Small intestine (tissue), 7 donors: ENCODE data around the gene NR2F1-AS1. TPM values are rescaled to one million over a fixed set of nuclear protein-coding genes. Genes with fewer than 3 reads are reported as not detected.
"Not testable (repeated sequence)": the region's sequence is repeated elsewhere in the genome, so short reads cannot be mapped to it uniquely, and the experiment has no call there.

Experiments used
- DNase-seq, 2 donors: peaks; one replicate each; pipeline versions ENCODE4 v3.0.0 to v3.0.0-alpha.2; 2013
- FAIRE-seq: peaks from 2 replicates; lab custom pipeline; 2012; peaks lifted over from hg19 to GRCh38; lab: Jason Lieb, UNC
- H3K27ac ChIP-seq, 3 donors: one replicate each; pipeline ENCODE4 v1.5.1; 2013; ENCODE audit warnings: low read length in 2 of 3, mild to moderate bottlenecking in 2 of 3, control low read depth in 1 of 3, inconsistent platforms in 1 of 3, low read depth in 1 of 3, moderate library complexity in 1 of 3
- H3K27me3 ChIP-seq, 3 donors: one replicate each; pipeline ENCODE4 v1.6.1; 2013; ENCODE audit warnings: low read length in 3 of 3, inconsistent platforms in 1 of 3; ENCODE audit not compliant: control insufficient read depth in 3 of 3, insufficient read depth in 3 of 3
- H3K36me3 ChIP-seq, 3 donors: one replicate each; pipeline ENCODE4 v1.6.1; 2013; ENCODE audit warnings: low read length in 3 of 3, inconsistent platforms in 1 of 3, low read depth in 1 of 3, mild to moderate bottlenecking in 1 of 3, moderate library complexity in 1 of 3; ENCODE audit not compliant: control insufficient read depth in 3 of 3, insufficient read depth in 2 of 3
- H3K4me1 ChIP-seq, 3 donors: one replicate each; pipeline ENCODE4 v1.6.1; 2013; ENCODE audit warnings: low read length in 2 of 3, inconsistent platforms in 1 of 3, low read depth in 1 of 3, mild to moderate bottlenecking in 1 of 3, moderate library complexity in 1 of 3; ENCODE audit not compliant: control insufficient read depth in 3 of 3, insufficient read depth in 2 of 3
- H3K4me3 ChIP-seq, 3 donors: one replicate each; pipeline ENCODE4 v1.5.1; 2013; ENCODE audit warnings: low read length in 3 of 3, control low read depth in 1 of 3, inconsistent platforms in 1 of 3, low read depth in 1 of 3, mild to moderate bottlenecking in 1 of 3, moderate library complexity in 1 of 3
- H3K9me3 ChIP-seq, 2 donors: one replicate each; pipeline ENCODE4 v1.6.1; 2013; ENCODE audit warnings: low read depth in 1 of 2, low read length in 1 of 2; ENCODE audit not compliant: control insufficient read depth in 2 of 2, insufficient read depth in 1 of 2
- WGBS, 3 donors: extraction: QIAGEN DNeasy Blood & Tissue Kit; methylation state at CpG; one replicate each; pipeline ENCODE4 v1.1.7; 2013; 5-methylcytosine and 5-hydroxymethylcytosine counted together
- polyA plus RNA-seq, 4 donors: library from polyadenylated mRNA; stranded (reverse) in 3 of 4; unstranded in 1 of 4; fragments of 200-250 nt in 3 of 4; fragments of 120-200 nt in 1 of 4; gene quantifications; one replicate each; pipeline versions ENCODE4 v1.2.1 to v1.2.3, GENCODE V29; 2013
- donor health status: healthy with polysubstance abuse.
- donor health status: control.
- donor health status: control.
- donor health status: Bipolar disorder and iron deficiency.
- donor health status: healthy.

Gene NR2F1-AS1
- polyA plus RNA-seq, 4 donors, result 0.89 to 7.0 (median 4.0) TPM

DNA sequence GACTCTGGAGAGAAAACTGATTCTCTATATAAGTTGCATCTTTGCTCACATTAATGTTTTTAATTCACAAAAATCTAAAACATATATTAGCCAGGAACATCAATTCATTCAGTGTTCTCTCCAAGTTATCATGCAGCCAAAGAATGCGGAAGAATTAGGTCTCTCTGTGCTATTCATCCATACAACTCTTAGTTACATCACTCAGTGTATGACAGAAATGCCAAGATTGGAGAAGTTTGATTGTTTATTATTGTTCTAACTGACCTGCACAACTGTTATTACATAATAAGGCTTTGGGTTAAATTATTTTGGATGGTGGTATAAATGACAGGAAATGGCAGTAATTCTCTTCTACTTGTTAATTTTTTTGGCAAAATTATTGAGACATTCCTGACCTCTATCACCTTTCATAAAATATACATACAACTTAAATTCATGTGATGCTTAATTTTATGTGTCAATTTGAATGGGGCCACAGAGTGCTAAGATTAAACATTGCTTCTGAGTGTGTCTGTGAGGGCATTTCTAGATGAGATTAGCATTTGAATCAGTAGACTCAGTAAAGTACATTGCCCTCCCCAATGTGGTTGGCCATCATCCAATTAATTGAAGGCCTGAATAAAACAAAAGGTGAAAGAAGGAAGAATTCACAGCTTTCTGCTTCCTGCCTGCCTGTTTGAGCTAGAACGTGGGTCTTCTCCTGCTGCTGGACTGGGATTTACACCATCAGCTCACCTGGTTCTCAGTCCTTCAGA lies 70.2 kb downstream of the NR2F1-AS1 start:
- no peak for DNase-seq
- Histone ChIP-seq H3K4me1 (no peaks in the 10 kb centered on the region), H3K9me3 (no peaks in the 10 kb centered on the region), H3K4me3 (no peak overlapping the region), H3K36me3 (no peaks in the 10 kb centered on the region), H3K27ac (no peak overlapping the region), H3K27me3 (no peaks in the 10 kb centered on the region)
- 57 to 68% (median 63%) methylated on average over 2 of the region's 2 CpGs for WGBS, 3 donors
- no peak for FAIRE-seq

DNA sequence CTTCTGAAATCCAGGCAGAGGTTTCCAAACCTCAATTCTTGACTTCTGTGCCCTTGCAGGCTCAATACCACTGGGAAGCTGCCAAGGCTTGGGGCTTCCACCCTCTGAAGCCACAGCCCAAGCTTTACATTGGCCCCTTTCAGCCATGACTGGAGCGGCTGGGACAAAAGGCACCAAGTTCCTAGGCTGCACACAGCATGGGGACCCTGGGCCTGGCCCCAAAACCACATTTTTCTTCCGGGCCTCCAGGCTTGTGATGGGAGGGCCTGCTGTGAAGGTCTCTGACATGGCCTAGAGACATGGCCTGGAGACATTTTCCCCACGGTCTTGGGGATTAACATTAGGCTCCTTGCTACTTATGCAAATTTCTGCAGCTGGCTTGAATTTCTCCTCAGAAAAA lies 75.5 kb downstream of the NR2F1-AS1 start:
- H3K4me1 ChIP-seq, H3K4me3 ChIP-seq, H3K36me3 ChIP-seq, FAIRE-seq, H3K9me3 ChIP-seq, H3K27ac ChIP-seq, H3K27me3 ChIP-seq, DNase-seq: not testable (repeated sequence)
- WGBS, 3 donors, result 77 to 88% (median 83%) methylated on average over 3 of the region's 3 CpGs

DNA sequence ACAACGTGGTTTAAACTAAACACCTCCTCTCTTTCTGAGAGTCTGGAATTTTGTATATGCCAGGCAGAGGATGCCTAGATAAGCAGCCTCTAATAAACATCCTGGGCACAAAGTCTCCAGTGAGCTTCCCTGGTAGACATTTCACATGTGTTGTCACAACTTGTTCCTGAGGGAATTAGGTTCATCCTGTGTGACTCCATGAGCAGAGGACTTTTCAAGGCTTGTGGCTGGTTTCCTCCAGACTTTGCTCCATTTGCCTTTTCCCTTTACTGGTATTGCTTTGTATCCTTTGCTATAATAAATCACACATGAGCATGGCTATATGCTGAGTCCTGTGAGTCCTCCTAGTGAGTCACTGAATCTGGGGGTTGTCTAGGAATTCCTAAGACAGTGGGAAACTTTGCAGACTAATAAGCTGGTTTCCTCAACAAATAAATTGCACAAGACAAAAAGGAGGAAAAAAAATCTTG lies 77.4 kb downstream of the NR2F1-AS1 start:
- no peaks in the 10 kb centered on the region for H3K36me3 ChIP-seq
- no peaks in the 10 kb centered on the region for H3K4me1 ChIP-seq
- no peak overlapping the region for H3K4me3 ChIP-seq
- 37 to 52% (median 51%) methylated on average over 1 of the region's 1 CpG for WGBS, 3 donors
- DNase-seq, result no peak
- FAIRE-seq, result no peak
- H3K27ac ChIP-seq, result no peak overlapping the region
- H3K9me3 ChIP-seq, result no peaks in the 10 kb centered on the region
- no peaks in the 10 kb centered on the region for H3K27me3 ChIP-seq

DNA sequence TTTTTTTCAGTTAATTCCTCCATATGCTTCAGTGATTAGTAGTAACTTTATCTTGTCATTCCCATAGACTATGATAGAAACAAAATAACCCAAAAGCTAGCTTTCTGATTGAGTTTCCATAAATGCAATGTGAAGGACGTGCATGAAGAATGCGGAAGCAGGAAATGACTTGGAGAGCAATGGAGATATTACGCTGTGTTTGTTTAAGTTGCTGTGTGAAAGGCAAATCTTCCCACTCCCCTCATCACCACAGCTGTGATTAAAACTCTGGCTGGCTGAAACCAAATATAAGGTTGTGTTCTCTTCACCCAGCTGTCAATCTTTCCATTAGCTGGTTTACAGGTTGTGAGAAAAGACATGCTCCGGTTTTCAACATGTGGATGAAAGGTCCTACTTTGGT lies 83.9 kb downstream of the NR2F1-AS1 start:
- WGBS, 3 donors, result 60 to 71% (median 68%) methylated on average over 4 of the region's 4 CpGs
- no peak overlapping the region for H3K4me3 ChIP-seq
- peak in 1 of 2 donors; percentile 2 for DNase-seq
- H3K36me3 ChIP-seq, result no peaks in the 10 kb centered on the region
- H3K27me3 ChIP-seq, result no peaks in the 10 kb centered on the region
- no peak for FAIRE-seq
- no peak overlapping the region for H3K27ac ChIP-seq
- H3K9me3 ChIP-seq, result no peaks in the 10 kb centered on the region
- H3K4me1 ChIP-seq, result no peaks in the 10 kb centered on the region

DNA sequence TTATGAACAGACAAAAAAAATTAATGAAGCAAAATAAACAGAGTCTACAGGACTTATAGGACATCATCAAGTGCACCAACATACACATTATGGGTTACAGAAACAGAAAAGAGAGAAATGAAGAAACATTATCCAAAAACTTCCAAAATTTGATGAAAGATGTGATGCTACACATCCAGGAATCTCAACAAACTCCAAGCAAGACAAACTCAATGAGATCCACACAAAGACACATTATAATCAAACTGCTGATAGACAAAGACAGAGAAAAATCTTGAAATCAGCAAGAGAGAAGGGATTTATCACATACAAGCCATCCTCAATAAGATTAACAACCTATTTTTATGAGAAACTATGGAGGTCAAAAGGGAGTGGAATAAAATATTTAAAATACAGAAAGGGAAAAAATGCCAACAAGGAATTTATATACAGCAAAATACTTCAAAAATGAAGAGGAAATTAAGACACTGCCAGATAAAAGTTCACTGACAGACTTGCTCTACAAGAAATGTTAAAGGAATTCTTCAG lies 101.0 kb downstream of the NR2F1-AS1 start:
- FAIRE-seq (no peak), DNase-seq (no peak)
- peaks cover 0 to 2% (median 0%) of the 10 kb centered on the region in 3 donors for H3K36me3 ChIP-seq

DNA sequence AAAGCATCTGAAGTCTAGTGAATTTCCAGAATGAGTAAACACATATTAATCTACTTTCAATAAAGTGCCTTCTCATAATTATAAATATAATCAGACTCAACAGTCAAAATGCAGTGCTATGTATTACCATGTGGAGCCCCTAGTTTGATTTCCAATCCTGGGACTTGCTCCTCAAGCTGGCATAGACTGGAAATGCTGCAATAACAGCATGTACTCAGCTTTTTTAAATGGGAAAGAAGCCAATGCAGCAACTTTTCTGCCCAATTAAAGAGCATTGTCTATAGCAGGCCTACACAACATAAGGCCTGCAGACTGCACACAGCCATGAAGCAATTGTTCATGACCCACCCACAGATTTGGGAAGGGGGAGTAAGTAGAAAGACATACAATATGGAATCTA lies 103.2 kb downstream of the NR2F1-AS1 start:
- FAIRE-seq (no peak), DNase-seq (no peak)
- H3K36me3 ChIP-seq, result peaks cover 0 to 2% (median 0%) of the 10 kb centered on the region in 3 donors
- no peaks in the 10 kb centered on the region for H3K27me3 ChIP-seq
- H3K4me1 ChIP-seq, result no peaks in the 10 kb centered on the region
- no peak overlapping the region for H3K4me3 ChIP-seq
- no peak overlapping the region for H3K27ac ChIP-seq
- H3K9me3 ChIP-seq, result peaks cover 0 to 4% of the 10 kb centered on the region in 2 donors

More for the DNA sequence above, 101.0 kb downstream of the NR2F1-AS1 start:
- no peak overlapping the region for H3K4me3 ChIP-seq
- no peak overlapping the region for H3K27ac ChIP-seq
- H3K9me3 ChIP-seq, result peaks cover 0 to 6% of the 10 kb centered on the region in 2 donors
- no peaks in the 10 kb centered on the region for H3K4me1 ChIP-seq
- no peaks in the 10 kb centered on the region for H3K27me3 ChIP-seq

DNA sequence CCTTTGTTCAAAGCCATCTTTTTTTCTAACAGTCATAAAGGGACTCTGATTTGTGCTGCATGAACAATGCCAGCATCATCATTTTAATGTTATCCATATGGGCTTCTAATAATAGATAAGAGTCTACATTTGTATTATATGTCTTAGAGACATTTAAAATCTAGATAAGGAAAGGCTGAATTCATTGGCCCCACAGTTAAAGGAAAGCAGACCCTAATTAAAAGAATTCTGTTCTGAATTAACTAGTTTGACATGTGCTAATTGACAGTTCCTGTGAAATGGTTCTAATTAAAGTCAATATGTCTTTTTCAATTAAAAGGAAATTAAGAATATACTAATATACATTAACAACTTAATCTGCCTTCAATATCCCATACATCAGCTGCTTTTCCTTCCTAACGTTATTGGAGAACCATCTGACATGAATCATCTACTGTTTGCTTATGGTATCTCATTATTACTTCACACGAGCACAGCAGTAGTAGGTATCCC lies 104.7 kb downstream of the NR2F1-AS1 start:
- Histone ChIP-seq H3K4me1 (no peaks in the 10 kb centered on the region), H3K27me3 (no peaks in the 10 kb centered on the region), H3K4me3 (no peak overlapping the region), H3K36me3 (no peaks in the 10 kb centered on the region), H3K9me3 (peaks cover 0 to 4% of the 10 kb centered on the region in 2 donors), H3K27ac (no peak overlapping the region)
- no peak for FAIRE-seq
- no peak for DNase-seq
- 8 to 40% (median 24%) methylated on average over 2 of the region's 2 CpGs for WGBS, 3 donors

DNA sequence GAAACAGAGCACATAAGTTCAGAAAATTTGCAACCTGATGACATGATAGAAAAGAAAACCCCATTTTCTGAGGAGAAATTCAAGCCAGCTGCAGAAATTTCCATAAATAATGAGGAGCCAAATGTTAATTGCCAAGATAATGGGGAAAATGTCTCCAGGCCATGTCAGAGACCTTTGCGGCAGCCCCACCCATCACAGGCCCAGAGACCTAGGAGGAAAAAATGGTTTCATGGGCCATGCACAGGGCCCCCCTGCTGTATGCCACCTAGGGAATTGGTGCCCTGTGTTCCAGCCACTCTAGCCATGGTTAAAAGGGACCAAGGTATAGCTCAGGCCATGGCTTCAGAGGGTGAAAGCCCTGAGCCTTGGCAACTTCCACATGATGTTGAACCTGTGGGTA lies 118.1 kb downstream of the NR2F1-AS1 start:
- WGBS, 3 donors, result 96 to 100% (median 100%) methylated on average over 1 of the region's 1 CpG
- no peaks in the 10 kb centered on the region for H3K27me3 ChIP-seq
- H3K4me3 ChIP-seq, result no peak overlapping the region
- no peak for FAIRE-seq
- no peaks in the 10 kb centered on the region for H3K4me1 ChIP-seq
- no peak for DNase-seq
- no peaks in the 10 kb centered on the region for H3K36me3 ChIP-seq
- H3K9me3 ChIP-seq, result peaks cover 0 to 16% of the 10 kb centered on the region in 2 donors
- H3K27ac ChIP-seq, result no peak overlapping the region
